ENCODE data around the gene ANKRD66. TPM values are rescaled to one million over a fixed set of nuclear protein-coding genes. Genes with fewer than 3 reads are reported as not detected.

The ANKRD66 gene
- not detected for total RNA-seq

- H3K36me3 Mint-ChIP-seq (ENCODE audit: insufficient read depth): no peaks in the 10 kb centered on the region
- no peaks in the 10 kb centered on the region for H3K9me3 Mint-ChIP-seq
- H3K4me1 Mint-ChIP-seq (ENCODE audit: low read depth): no peaks in the 10 kb centered on the region
- peaks cover 7% of the 10 kb centered on the region for H3K27me3 Mint-ChIP-seq (ENCODE audit: low read depth)
- no peak for DNase-seq
- ATAC-seq: no peak
- no peak within 1 kb of the TSS for H3K4me3 Mint-ChIP-seq
These were observed at the start of gene ANKRD66 for GRCh38 chr6:46746696-46747095. Gene ANKRD66 (plus strand): TSS chr6:46746933. CDS start chr6:46751949, 5,016 bp downstream.

- no peaks in the 10 kb centered on the region for H3K4me1 Mint-ChIP-seq (ENCODE audit: low read depth)
- no peaks in the 10 kb centered on the region for H3K9me3 Mint-ChIP-seq
- no peak overlapping the region for H3K4me3 Mint-ChIP-seq
- H3K27me3 Mint-ChIP-seq (ENCODE audit: low read depth): peaks cover 20% of the 10 kb centered on the region
- H3K36me3 Mint-ChIP-seq (ENCODE audit: insufficient read depth): no peaks in the 10 kb centered on the region
- ATAC-seq (no peak), DNase-seq (no peak)
These were observed 46.8 kb upstream of the ANKRD66 start for GRCh38 chr6:46699970-46700369.

DNA sequence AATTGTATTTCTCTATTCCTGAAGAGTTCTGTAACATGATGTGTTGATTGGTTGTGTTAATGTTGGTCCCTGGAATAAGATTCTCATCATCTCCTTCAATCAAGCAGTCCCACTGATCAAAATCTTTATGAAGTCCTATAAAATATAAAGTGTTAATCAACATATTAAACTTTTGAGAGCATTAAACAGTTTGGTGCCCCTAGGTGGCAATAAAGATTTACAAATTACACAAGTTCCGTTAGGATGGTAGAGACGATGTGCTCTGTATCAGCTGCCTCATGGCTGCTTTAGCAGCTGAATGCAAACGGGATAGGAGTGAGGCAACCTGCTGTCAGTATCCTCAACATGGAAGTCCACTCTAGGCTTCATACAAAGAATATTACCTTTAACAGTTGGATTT is 42.2 kb upstream of the ANKRD66 start:
- no peak for ATAC-seq

DNA sequence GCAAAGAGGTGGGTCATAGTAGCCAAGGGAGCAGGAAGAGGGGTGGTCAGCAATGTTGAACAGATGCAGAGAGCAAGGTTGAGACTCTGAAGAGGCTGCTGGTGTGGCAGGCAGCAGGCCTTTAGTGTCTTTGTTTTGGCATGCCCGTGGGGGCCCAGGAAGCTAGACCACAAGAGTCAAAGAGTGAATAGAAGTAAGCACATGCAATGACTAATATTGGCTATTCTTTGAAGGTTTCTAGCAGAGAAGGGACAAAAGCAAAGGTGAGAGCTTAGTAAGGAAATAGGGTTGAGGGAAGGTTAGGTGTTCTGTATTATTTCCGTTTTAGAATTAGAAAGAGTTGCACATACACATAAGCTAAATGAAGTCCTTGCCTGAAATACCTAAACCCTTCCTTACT is 40.3 kb upstream of the ANKRD66 start:
- no peaks in the 10 kb centered on the region for H3K9me3 Mint-ChIP-seq
- DNase-seq (no peak), ATAC-seq (no peak)
- no peak overlapping the region for H3K4me3 Mint-ChIP-seq
- H3K4me1 Mint-ChIP-seq (ENCODE audit: low read depth): no peaks in the 10 kb centered on the region
- H3K27me3 Mint-ChIP-seq (ENCODE audit: low read depth): peaks cover 25% of the 10 kb centered on the region
- H3K36me3 Mint-ChIP-seq (ENCODE audit: insufficient read depth): no peaks in the 10 kb centered on the region

More for the DNA sequence above, 42.2 kb upstream of the ANKRD66 start:
- Mint-ChIP-seq H3K4me1 (ENCODE audit: low read depth) (no peaks in the 10 kb centered on the region), H3K27me3 (ENCODE audit: low read depth) (peaks cover 25% of the 10 kb centered on the region), H3K9me3 (no peaks in the 10 kb centered on the region), H3K4me3 (no peak overlapping the region), H3K36me3 (ENCODE audit: insufficient read depth) (no peaks in the 10 kb centered on the region)
- DNase-seq: no peak

DNA sequence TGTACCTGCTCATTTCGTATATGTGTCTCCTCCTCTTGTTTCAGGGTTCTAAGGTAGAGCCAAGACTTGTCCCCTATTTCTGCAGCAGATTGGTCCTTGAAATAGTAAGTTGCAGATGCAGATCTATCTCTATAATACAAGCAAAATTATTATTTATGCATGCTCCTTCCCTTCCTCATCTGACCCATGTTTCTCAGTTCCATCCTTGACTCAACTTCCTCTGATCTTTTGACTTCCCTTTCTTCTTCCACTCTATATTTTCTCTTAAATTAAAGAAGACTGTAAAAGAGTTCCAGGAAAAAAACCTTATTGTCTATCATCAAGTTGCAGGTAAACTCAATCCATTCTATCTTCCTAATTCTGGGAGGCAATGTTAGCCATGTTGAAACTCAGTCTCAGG is 35.2 kb upstream of the ANKRD66 start:
- no peaks in the 10 kb centered on the region for H3K4me1 Mint-ChIP-seq (ENCODE audit: low read depth)
- DNase-seq (no peak), ATAC-seq (no peak)
- H3K9me3 Mint-ChIP-seq: no peaks in the 10 kb centered on the region
- no peaks in the 10 kb centered on the region for H3K36me3 Mint-ChIP-seq (ENCODE audit: insufficient read depth)
- no peak overlapping the region for H3K4me3 Mint-ChIP-seq
- H3K27me3 Mint-ChIP-seq (ENCODE audit: low read depth): peaks cover 16% of the 10 kb centered on the region

GRCh38 chr6:46715141-46715540 is 31.6 kb upstream of the ANKRD66 start:
- no peaks in the 10 kb centered on the region for H3K4me1 Mint-ChIP-seq (ENCODE audit: low read depth)
- no peak for DNase-seq
- no peak for ATAC-seq
- peaks cover 16% of the 10 kb centered on the region for H3K27me3 Mint-ChIP-seq (ENCODE audit: low read depth)
- H3K36me3 Mint-ChIP-seq (ENCODE audit: insufficient read depth): no peaks in the 10 kb centered on the region
- no peak overlapping the region for H3K4me3 Mint-ChIP-seq
- H3K9me3 Mint-ChIP-seq: no peaks in the 10 kb centered on the region

DNA sequence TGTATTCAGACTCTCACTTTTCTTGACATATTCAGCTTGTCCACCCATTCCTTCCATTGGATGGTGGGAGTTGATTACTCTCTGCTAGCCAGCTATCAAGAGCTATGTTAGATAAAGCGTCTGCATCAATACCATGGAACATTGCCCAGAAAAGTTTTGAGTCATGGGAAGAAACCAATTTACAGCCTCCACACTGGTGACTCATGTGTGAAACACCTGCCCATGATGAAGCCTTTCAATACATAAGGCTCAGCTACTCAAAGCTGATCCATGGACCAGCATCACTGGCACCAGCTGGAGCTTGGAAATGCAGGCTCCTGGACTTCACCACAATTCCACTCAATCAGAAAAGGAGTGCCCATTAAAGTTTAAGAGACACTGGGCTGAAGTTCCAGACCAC is 27.6 kb upstream of the ANKRD66 start:
- no peaks in the 10 kb centered on the region for H3K36me3 Mint-ChIP-seq (ENCODE audit: insufficient read depth)
- no peaks in the 10 kb centered on the region for H3K4me1 Mint-ChIP-seq (ENCODE audit: low read depth)
- ATAC-seq: peak in 1 of 2 donors; percentile 25
- H3K27me3 Mint-ChIP-seq (ENCODE audit: low read depth): peaks cover 27% of the 10 kb centered on the region
- H3K9me3 Mint-ChIP-seq: no peaks in the 10 kb centered on the region
- H3K4me3 Mint-ChIP-seq: no peak overlapping the region
- DNase-seq: no peak

DNA sequence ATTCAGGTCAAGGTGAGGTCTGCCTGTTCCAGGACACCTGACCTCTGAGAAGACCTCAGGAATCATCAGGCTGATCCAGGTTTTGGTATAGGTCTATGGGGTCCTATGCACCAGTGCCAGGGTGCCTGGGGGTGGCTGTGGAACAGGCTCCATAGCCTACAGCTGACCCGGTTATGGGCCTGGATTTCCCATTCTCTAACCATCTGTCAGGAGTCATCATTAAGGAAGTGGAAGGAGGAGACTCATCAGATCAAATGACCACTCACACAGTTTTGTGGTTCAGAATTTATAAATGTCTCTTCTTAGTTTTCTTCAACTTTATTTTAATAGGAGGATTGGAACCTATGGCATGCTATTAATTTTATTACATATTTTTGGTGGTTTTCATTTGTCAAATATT is 26.3 kb upstream of the ANKRD66 start:
- Mint-ChIP-seq H3K36me3 (ENCODE audit: insufficient read depth) (no peaks in the 10 kb centered on the region), H3K27me3 (ENCODE audit: low read depth) (peaks cover 33% of the 10 kb centered on the region), H3K9me3 (no peaks in the 10 kb centered on the region), H3K4me3 (no peak overlapping the region), H3K4me1 (ENCODE audit: low read depth) (no peaks in the 10 kb centered on the region)
- no peak for DNase-seq
- ATAC-seq: no peak

- H3K4me1 Mint-ChIP-seq (ENCODE audit: low read depth): peaks cover 5% of the 10 kb centered on the region
- ATAC-seq: no peak
- H3K36me3 Mint-ChIP-seq (ENCODE audit: insufficient read depth): no peaks in the 10 kb centered on the region
- DNase-seq: no peak
- no peak overlapping the region for H3K4me3 Mint-ChIP-seq
- peaks cover 47% of the 10 kb centered on the region for H3K27me3 Mint-ChIP-seq (ENCODE audit: low read depth)
- H3K9me3 Mint-ChIP-seq: no peaks in the 10 kb centered on the region
These were observed 16.9 kb upstream of the ANKRD66 start for GRCh38 chr6:46729787-46730326.

DNA sequence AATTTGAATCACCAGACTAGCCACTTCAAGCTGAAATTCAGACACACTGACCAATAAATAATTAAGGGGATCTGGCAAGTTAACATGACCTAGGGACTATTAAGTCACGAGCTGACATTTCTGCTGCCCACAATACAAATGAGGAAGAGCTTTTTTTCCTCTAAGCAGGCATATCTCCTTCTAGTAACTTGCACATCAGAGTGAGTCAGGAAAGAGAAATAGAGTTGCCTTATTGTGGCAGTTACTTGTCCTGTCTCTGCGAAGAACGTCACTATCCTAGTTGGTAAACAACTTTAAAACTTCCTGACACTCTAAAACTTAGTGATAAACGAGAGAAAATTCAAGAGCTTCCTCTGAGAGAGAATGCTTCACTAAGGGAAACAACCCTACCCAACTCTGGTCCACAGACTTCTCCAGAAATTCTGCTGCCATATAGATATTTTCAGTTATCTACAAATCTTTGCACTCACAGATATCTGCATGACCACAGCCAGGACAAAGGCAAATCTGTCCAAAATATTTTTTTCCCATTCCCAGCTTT is 15.7 kb upstream of the ANKRD66 start:
- H3K36me3 Mint-ChIP-seq (ENCODE audit: insufficient read depth): no peaks in the 10 kb centered on the region
- no peak for ATAC-seq
- H3K4me3 Mint-ChIP-seq: no peak overlapping the region
- H3K9me3 Mint-ChIP-seq: no peaks in the 10 kb centered on the region
- H3K4me1 Mint-ChIP-seq (ENCODE audit: low read depth): peaks cover 8% of the 10 kb centered on the region
- DNase-seq: no peak
- peaks cover 52% of the 10 kb centered on the region for H3K27me3 Mint-ChIP-seq (ENCODE audit: low read depth)

- no peaks in the 10 kb centered on the region for H3K36me3 Mint-ChIP-seq (ENCODE audit: insufficient read depth)
- no peak for ATAC-seq
- H3K4me3 Mint-ChIP-seq: no peak overlapping the region
- H3K4me1 Mint-ChIP-seq (ENCODE audit: low read depth): peaks cover 8% of the 10 kb centered on the region
- H3K9me3 Mint-ChIP-seq: no peaks in the 10 kb centered on the region
- peaks cover 60% of the 10 kb centered on the region for H3K27me3 Mint-ChIP-seq (ENCODE audit: low read depth)
- no peak for DNase-seq
These were observed 13.4 kb upstream of the ANKRD66 start for GRCh38 chr6:46733341-46733801.

DNA sequence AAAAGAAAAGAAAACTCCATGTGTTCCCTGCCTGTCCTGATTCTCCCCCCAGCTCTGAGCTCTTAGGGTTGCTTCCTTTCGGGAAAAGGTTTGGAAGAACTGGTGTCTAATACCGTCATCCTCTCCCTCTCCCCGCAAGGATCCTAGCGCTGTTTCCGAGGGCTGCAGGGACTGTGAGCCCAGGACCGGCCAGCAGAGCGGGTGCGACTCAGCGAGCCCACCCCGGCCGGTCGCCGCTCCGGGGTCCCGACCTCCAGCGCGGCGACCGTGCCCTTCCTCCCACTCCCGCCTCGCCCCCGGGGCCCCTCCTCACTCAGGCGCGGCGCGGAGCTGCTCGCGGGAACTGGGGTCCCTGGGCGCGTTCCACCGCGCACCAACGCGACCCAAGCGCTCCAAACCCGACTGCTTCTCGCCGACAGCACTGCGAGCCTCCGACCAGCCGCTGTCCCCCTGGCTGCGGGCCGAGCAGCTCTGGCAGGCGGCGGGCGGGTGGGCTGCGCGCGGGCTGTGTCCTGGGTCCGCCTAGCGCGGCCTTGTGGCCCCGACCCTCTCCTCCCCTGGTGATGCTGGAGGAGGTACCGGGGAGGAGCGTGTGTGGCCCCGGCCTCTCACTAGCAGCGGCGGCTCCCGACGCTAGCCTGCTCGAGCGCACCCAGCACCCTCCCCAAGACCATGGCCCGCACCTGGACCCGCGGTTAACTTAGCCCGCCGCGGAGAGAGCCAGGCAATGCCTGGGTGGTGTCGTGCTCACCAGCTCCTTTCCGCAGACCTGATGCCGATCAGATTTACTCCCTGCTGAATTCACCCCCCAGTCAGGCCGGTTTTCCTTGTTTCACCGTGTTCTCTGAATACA is 11.6 kb upstream of the ANKRD66 start, which contains the start of gene PLA2G7:
Gene PLA2G7, minus strand, starts transcription at position 509 of the 853 bp plus-strand sequence. CDS start 12,484 bp downstream, outside the sequence.
- Mint-ChIP-seq H3K9me3 (no peaks in the 10 kb centered on the region), H3K4me1 (ENCODE audit: low read depth) (peaks cover 8% of the 10 kb centered on the region), H3K27me3 (ENCODE audit: low read depth) (peaks cover 61% of the 10 kb centered on the region), H3K4me3 (no peak within 1 kb of the TSS), H3K36me3 (ENCODE audit: insufficient read depth) (no peaks in the 10 kb centered on the region)
- peak; percentile 46 to 65 for ATAC-seq
- no peak for DNase-seq

DNA sequence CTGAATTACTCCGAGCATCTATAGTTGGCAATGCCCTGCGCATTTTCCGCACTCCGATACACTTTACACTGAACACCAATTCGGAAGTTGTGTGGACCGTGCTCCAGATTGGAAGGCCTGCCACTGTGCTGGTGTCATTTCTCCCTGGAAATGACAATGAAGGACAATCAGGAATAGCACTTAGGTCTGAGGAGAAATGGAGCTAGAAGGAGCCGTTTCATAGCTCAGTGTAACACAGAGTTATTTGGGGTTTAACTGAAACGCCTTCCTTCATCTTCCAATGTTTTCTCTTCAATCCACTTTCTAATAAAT is 11.1 kb upstream of the ANKRD66 start:
- Mint-ChIP-seq H3K36me3 (ENCODE audit: insufficient read depth) (no peaks in the 10 kb centered on the region), H3K4me1 (ENCODE audit: low read depth) (peaks cover 8% of the 10 kb centered on the region), H3K9me3 (no peaks in the 10 kb centered on the region), H3K4me3 (no peak overlapping the region), H3K27me3 (ENCODE audit: low read depth) (peaks cover 60% of the 10 kb centered on the region)
- no peak for DNase-seq
- no peak for ATAC-seq

DNA sequence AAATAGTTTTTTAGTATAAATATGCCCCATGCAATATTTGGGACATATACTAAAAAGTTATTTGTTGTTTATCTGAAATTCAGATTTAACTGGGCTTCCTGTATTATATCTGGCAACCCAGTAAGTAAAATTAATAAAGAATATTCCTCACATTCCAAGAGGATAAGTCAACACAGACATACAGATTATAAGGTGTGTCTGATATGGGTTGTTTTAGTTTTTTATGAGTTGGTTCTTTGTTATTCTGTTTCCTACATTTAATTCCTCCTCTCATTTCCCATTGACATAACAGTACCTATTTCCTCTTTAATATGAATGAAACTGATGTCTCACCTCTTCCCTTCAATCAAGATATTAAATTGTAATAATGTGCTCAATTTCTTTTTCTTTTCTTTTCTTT is 9.8 kb upstream of the ANKRD66 start:
- DNase-seq (no peak), ATAC-seq (no peak)
- peaks cover 52% of the 10 kb centered on the region for H3K27me3 Mint-ChIP-seq (ENCODE audit: low read depth)
- H3K9me3 Mint-ChIP-seq: no peaks in the 10 kb centered on the region
- H3K4me1 Mint-ChIP-seq (ENCODE audit: low read depth): peaks cover 8% of the 10 kb centered on the region
- H3K36me3 Mint-ChIP-seq (ENCODE audit: insufficient read depth): no peaks in the 10 kb centered on the region
- H3K4me3 Mint-ChIP-seq: no peak overlapping the region

GRCh38 chr6:46741482-46741881 is 5.3 kb upstream of the ANKRD66 start:
- Mint-ChIP-seq H3K4me1 (ENCODE audit: low read depth) (no peaks in the 10 kb centered on the region), H3K9me3 (no peaks in the 10 kb centered on the region), H3K27me3 (ENCODE audit: low read depth) (peaks cover 20% of the 10 kb centered on the region), H3K4me3 (no peak overlapping the region), H3K36me3 (ENCODE audit: insufficient read depth) (no peaks in the 10 kb centered on the region)
- ATAC-seq: no peak
- no peak for DNase-seq

Measured in activated T-cell treated with anti-CD3 and anti-CD28 coated beads, Interleukin-2, amount 50 U/mL, for 4 hours (primary cell).